GM12878 (cell line): ENCODE measurements around the gene CRYBG3. TPM values are rescaled to one million over a fixed set of nuclear protein-coding genes. Genes with fewer than 3 reads are reported as not detected.

Source experiments
- ATAC-seq: fragments of 200-7000 bp; cut with Tn5 transposase; 3 replicates; pipeline ENCODE4 v1.9.1; 2020; ENCODE audit warnings: mild to moderate bottlenecking, moderate library complexity
- BruUV-seq: library from RNA; stranded (reverse); fragments of 400-500 nt; replicated peaks from 2 replicates; lab custom pipeline; 2021; lab: Mats Ljungman, UMichigan
- CTCF ChIA-PET: fragments of 300-600 bp; sonication (Branson Sonifier 250); formaldehyde crosslinking; extraction: SDS; loops from one replicate; lab custom pipeline; 2021; ENCODE audit warnings: inconsistent platforms; lab: Yijun Ruan, JAX
- POLR2A ChIA-PET: fragments of 350-600 bp; formaldehyde crosslinking; extraction: SDS; loops from one replicate; lab custom pipeline; 2021; ENCODE audit warnings: inconsistent platforms; lab: Charles Lee
- RAD21 ChIA-PET: fragments of 300-600 bp; sonication (Branson Sonifier 250); formaldehyde crosslinking; loops from one replicate; lab custom pipeline; 2023; ENCODE audit warnings: antibody characterized with exemption; ENCODE audit not compliant: unreplicated experiment; lab: Charles Lee
- SMC1A ChIA-PET: fragments of 300-600 bp; sonication (Branson Sonifier 250); formaldehyde crosslinking; loops from one replicate; lab custom pipeline; 2023; ENCODE audit not compliant: unreplicated experiment, uncharacterized antibody; lab: Charles Lee
- DNase-seq: peaks from one replicate; pipeline ENCODE4 v3.0.0-alpha.2; 2011; ENCODE audit warnings: low read depth, low spot score
- FAIRE-seq: peaks from 3 replicates; lab custom pipeline; 2011; peaks lifted over from hg19 to GRCh38; lab: Jason Lieb, UNC
- H2AFZ ChIP-seq: 2 replicates; pipeline ENCODE4 v1.6.0; 2011; ENCODE audit warnings: low read depth, low read length, control low read depth; ENCODE audit not compliant: control insufficient read depth
- H3K27ac ChIP-seq: 2 replicates; pipeline ENCODE4 v1.5.1; 2011; ENCODE audit warnings: control low read depth; ENCODE audit not compliant: control insufficient read depth, insufficient read depth
- H3K27me3 ChIP-seq, 2 experiments: replicated peaks in 1 of 2; 2 replicates each; pipeline versions ENCODE4 v1.6.0 to v1.6.1; 2011; ENCODE audit warnings: low read length in 1 of 2; ENCODE audit not compliant: control insufficient read depth in 2 of 2, insufficient read depth in 2 of 2
- H3K36me3 ChIP-seq, 2 experiments: 2 replicates each; pipeline ENCODE4 v1.5.1; 2011; ENCODE audit warnings: low read length in 1 of 2; ENCODE audit not compliant: control insufficient read depth in 2 of 2, insufficient read depth in 2 of 2
- H3K4me1 ChIP-seq: 2 replicates; pipeline ENCODE4 v1.6.1; 2011; ENCODE audit warnings: mild to moderate bottlenecking, low read length, moderate library complexity, mixed read lengths; ENCODE audit not compliant: control insufficient read depth, insufficient read depth
- H3K4me2 ChIP-seq: 2 replicates; pipeline ENCODE4 v1.6.0; 2011; ENCODE audit warnings: control low read depth; ENCODE audit not compliant: control insufficient read depth, insufficient read depth
- H3K4me3 ChIP-seq: fragments of 200-600 bp; sonication (generic); 2 replicates; pipeline ENCODE4 v1.5.1; 2016
- H3K79me2 ChIP-seq: 2 replicates; pipeline ENCODE4 v1.6.0; 2011; ENCODE audit warnings: low read length; ENCODE audit not compliant: control insufficient read depth, insufficient read depth
- H3K9ac ChIP-seq: 2 replicates; pipeline ENCODE4 v1.8.0; 2011; ENCODE audit warnings: low read length, control low read depth, mixed read lengths; ENCODE audit not compliant: control insufficient read depth, insufficient read depth
- H3K9me3 ChIP-seq: replicated peaks from 3 replicates; pipeline ENCODE4 v1.5.1; 2011; ENCODE audit warnings: mild to moderate bottlenecking, low read length; ENCODE audit not compliant: control insufficient read depth, insufficient read depth
- H4K20me1 ChIP-seq: 2 replicates; pipeline ENCODE4 v1.6.0; 2011; ENCODE audit not compliant: control insufficient read depth, insufficient read depth
- CBFB ChIP-seq: IDR thresholded peaks from 2 replicates; pipeline ENCODE4 v1.6.1; 2016; ENCODE audit warnings: antibody characterized with exemption, low read depth
- E4F1 ChIP-seq: fragments of 450-650 bp; IDR thresholded peaks from 2 replicates; pipeline ENCODE4 v1.6.1; 2018; ENCODE audit warnings: borderline replicate concordance, mild to moderate bottlenecking; ENCODE audit not compliant: partially characterized antibody
- EZH2 ChIP-seq: IDR thresholded peaks from 2 replicates; pipeline ENCODE4 v1.6.1; 2012; ENCODE audit warnings: low read depth, mild to moderate bottlenecking, control low read depth, inconsistent platforms, low read length, borderline replicate concordance; ENCODE audit not compliant: control insufficient read depth
- HDGF ChIP-seq: fragments of 450-650 bp; IDR thresholded peaks from 2 replicates; pipeline ENCODE4 v1.6.1; 2016; ENCODE audit warnings: antibody characterized with exemption
- IKZF1 ChIP-seq: fragments of 450-650 bp; conservative IDR thresholded peaks from 2 replicates; pipeline ENCODE4 v1.6.1; 2017; ENCODE audit warnings: antibody characterized with exemption, mild to moderate bottlenecking
- IKZF2 ChIP-seq, 2 experiments: fragments of 450-650 bp; IDR thresholded peaks; 2 replicates each; pipeline ENCODE4 v1.6.1; 2017; ENCODE audit warnings: mild to moderate bottlenecking in 2 of 2, moderate library complexity in 2 of 2
- IRF5 ChIP-seq: fragments of 450-650 bp; IDR thresholded peaks from 2 replicates; pipeline ENCODE4 v1.6.1; 2017; ENCODE audit warnings: borderline replicate concordance
- JUNB ChIP-seq: IDR thresholded peaks from 2 replicates; pipeline ENCODE4 v1.6.1; 2016; ENCODE audit warnings: antibody characterized with exemption, mild to moderate bottlenecking
- POLR2AphosphoS2 ChIP-seq: IDR thresholded peaks from 2 replicates; pipeline ENCODE4 v1.6.1; 2011; ENCODE audit warnings: low read depth, mild to moderate bottlenecking, low read length, improper control_type of control experiment, moderate library complexity
- RELA ChIP-seq: fragments of 450-650 bp; IDR thresholded peaks from 2 replicates; pipeline ENCODE4 v1.8.0; 2014; ENCODE audit warnings: borderline replicate concordance; ENCODE audit not compliant: partially characterized antibody
- ZBTB4 ChIP-seq: fragments of 450-650 bp; formaldehyde crosslinking; IDR thresholded peaks from 2 replicates; pipeline ENCODE4 v1.4.0; 2022; ENCODE audit warnings: mild to moderate bottlenecking, moderate library complexity
- ZSCAN29 ChIP-seq: fragments of 450-650 bp; IDR thresholded peaks from 2 replicates; pipeline ENCODE4 v1.6.1; 2017; ENCODE audit warnings: mild to moderate bottlenecking, moderate library complexity
- WGBS: methylation state at CpG from one replicate; pipeline ENCODE4 v1.1.6; 2016; ENCODE audit warnings: low lambda C conversion rate; ENCODE audit not compliant: insufficient replicate concordance, insufficient coverage; ENCODE audit errors: missing lambda C conversion rate; 5-methylcytosine and 5-hydroxymethylcytosine counted together
- in situ Hi-C: fragments of 300-500 bp; cut with MboI; formaldehyde crosslinking; loops from 9 replicates; pipeline ENCODE4 v1.14.3; 2018; ENCODE audit warnings: mixed read lengths
- intact Hi-C: fragments of 100-400 bp; cut with micrococcal nuclease; formaldehyde crosslinking; loops from one replicate; pipeline ENCODE4 v1.14.2; 2022; ENCODE audit not compliant: unreplicated experiment
- polyA plus RNA-seq, 11 experiments: library from polyadenylated mRNA; depleted of rRNA in 4 of 11; unstranded in 6 of 11; stranded (reverse) in 5 of 11; fragments of >200 nt; fragmentation: Nextera tagmentation in 4 of 11; fragmentation: Illumina TruSeq in 1 of 11; extraction: Ambion mirVana in 4 of 11; extraction: Trizol in 1 of 11; gene quantifications; 1 replicate in 1 of 11; 2 replicates in 10 of 11; pipeline versions ENCODE4 v1.2.1 to v1.2.3, GENCODE V29; 2011 to 2016; ENCODE audit warnings: inconsistent platforms in 2 of 11, missing spikeins in 2 of 11, low read depth in 1 of 11
- total RNA-seq, 4 experiments: library from RNA; depleted of rRNA in 3 of 4; stranded (reverse); fragments of >200 nt in 3 of 4; fragmentation: Illumina TruSeq in 1 of 4; extraction: Trizol in 1 of 4; gene quantifications; 2 replicates each; pipeline versions ENCODE4 v1.2.1 to v1.2.3, GENCODE V29; 2013 to 2021
- TF ChIP-seq, protein P1 (sequence below): fragments of 450-650 bp; IDR thresholded peaks from 2 replicates; pipeline ENCODE4 v1.6.1; 2017; ENCODE audit warnings: mild to moderate bottlenecking, moderate library complexity

The CRYBG3 gene
- total and polyA plus RNA-seq, 10 of the 15 experiments (the other 5 are each of a cell fraction or from before 2014, with no cell fraction given) = 0.11 to 5.4 (median 1.6) TPM

DNA sequence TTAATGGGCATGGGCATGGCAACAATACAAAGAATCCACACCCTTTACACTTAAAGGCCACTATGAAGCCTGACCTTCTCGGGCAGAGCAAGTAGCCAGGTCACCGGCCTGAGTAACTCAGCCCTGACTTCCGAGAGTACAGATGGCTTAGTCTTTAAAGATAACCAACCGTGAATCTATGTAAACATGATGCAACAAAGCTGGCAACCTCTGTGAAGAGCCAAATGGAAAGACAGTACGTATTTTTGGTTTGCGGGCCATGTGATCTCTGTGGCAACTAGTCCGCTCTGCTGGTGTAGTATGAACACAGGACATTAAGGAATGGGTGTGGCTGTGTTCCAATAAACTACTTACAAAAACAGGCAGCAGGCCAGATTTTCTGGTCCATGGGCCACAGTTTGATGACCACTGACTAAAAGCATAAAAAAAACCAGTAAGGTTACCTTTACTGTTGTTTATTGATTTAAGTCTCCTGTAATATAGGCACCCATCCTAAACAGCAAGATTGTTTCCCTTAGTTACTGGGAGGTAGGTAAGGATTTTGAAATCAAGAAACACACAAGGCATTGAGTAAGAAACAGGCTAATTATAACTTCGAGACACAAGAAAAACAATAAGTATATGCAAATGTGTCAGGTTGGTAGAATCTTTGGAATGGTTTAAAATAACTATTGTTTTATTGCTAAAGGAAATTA is 136.0 kb downstream of the CRYBG3 start:
- RAD21 ChIA-PET = no interaction called here
- H3K27ac ChIP-seq = no peak overlapping the region
- FAIRE-seq (no peak), ATAC-seq (no peak), DNase-seq (no peak)
- H4K20me1 ChIP-seq = no peaks in the 10 kb centered on the region; the same call in 1 of the 2 replicates
- CTCF ChIA-PET = no interaction called here
- H3K4me2 ChIP-seq = no peak overlapping the region
- 99% methylated on average over 8 of the region's 8 CpGs for WGBS
- no peak overlapping the region for H3K4me3 ChIP-seq
- H2AFZ ChIP-seq = no peak overlapping the region
- H3K9me3 ChIP-seq = no peaks in the 10 kb centered on the region
- SMC1A ChIA-PET = no interaction called here
- BruUV-seq = no TSS peak
- peaks cover 8% of the 10 kb centered on the region for H3K4me1 ChIP-seq
- intact Hi-C loops (no loop called here), in situ Hi-C loops (no loop called here)
- no peak overlapping the region for H3K9ac ChIP-seq
- POLR2A ChIA-PET = no interaction called here
- H3K27me3 ChIP-seq = no peaks in the 10 kb centered on the region
- H3K79me2 ChIP-seq = peaks cover 8% of the 10 kb centered on the region
- peaks cover 10 to 36% of the 10 kb centered on the region in 2 experiments for H3K36me3 ChIP-seq
- no peak for TF ChIP-seq POLR2AphosphoS2
- TF ChIP-seq RELA = no peak
- no peak for TF ChIP-seq E4F1
- no peak for TF ChIP-seq CBFB
- no peak for TF ChIP-seq IKZF1
- TF ChIP-seq IKZF2 (IDR thresholded peaks at IDR 0.05) = no peak
- TF ChIP-seq, protein P1, sequence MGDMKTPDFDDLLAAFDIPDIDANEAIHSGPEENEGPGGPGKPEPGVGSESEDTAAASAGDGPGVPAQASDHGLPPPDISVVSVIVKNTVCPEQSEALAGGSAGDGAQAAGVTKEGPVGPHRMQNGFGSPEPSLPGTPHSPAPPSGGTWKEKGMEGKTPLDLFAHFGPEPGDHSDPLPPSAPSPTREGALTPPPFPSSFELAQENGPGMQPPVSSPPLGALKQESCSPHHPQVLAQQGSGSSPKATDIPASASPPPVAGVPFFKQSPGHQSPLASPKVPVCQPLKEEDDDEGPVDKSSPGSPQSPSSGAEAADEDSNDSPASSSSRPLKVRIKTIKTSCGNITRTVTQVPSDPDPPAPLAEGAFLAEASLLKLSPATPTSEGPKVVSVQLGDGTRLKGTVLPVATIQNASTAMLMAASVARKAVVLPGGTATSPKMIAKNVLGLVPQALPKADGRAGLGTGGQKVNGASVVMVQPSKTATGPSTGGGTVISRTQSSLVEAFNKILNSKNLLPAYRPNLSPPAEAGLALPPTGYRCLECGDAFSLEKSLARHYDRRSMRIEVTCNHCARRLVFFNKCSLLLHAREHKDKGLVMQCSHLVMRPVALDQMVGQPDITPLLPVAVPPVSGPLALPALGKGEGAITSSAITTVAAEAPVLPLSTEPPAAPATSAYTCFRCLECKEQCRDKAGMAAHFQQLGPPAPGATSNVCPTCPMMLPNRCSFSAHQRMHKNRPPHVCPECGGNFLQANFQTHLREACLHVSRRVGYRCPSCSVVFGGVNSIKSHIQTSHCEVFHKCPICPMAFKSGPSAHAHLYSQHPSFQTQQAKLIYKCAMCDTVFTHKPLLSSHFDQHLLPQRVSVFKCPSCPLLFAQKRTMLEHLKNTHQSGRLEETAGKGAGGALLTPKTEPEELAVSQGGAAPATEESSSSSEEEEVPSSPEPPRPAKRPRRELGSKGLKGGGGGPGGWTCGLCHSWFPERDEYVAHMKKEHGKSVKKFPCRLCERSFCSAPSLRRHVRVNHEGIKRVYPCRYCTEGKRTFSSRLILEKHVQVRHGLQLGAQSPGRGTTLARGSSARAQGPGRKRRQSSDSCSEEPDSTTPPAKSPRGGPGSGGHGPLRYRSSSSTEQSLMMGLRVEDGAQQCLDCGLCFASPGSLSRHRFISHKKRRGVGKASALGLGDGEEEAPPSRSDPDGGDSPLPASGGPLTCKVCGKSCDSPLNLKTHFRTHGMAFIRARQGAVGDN = no peak
- TF ChIP-seq EZH2 = no peak
- TF ChIP-seq IRF5 = no peak
- TF ChIP-seq ZSCAN29 = no peak
- no peak for TF ChIP-seq ZBTB4
- no peak for TF ChIP-seq HDGF
- TF ChIP-seq JUNB = no peak
